HepG2 (cell line): ENCODE results near the gene CLASP1. TPM values are rescaled to one million over a fixed set of nuclear protein-coding genes. Genes with fewer than 3 reads are reported as not detected.

Source experiments
- ERF ChIP-seq: IDR thresholded peaks from 2 replicates; pipeline ENCODE4 v1.6.1; 2018; ENCODE audit warnings: missing biosample characterization, missing genetic modification reagents
- FOSL1 ChIP-seq: sonication (generic); formaldehyde crosslinking; IDR thresholded peaks from 2 replicates; pipeline ENCODE4 v1.9.0; 2021; ENCODE audit warnings: missing genetic modification reagents, borderline replicate concordance
- GZF1 ChIP-seq: sonication (generic); formaldehyde crosslinking; IDR thresholded peaks from 2 replicates; pipeline ENCODE4 v1.5.1; 2020; ENCODE audit warnings: mild to moderate bottlenecking, missing genetic modification reagents
- HNRNPH1 ChIP-seq: fragments of 200-400 bp; formaldehyde crosslinking; optimal IDR thresholded peaks from 2 replicates; pipeline ENCODE3; 2017; ENCODE audit warnings: mild to moderate bottlenecking, low read depth, low read length
- JARID2 ChIP-seq: sonication (generic); formaldehyde crosslinking; IDR thresholded peaks from 2 replicates; pipeline ENCODE4 v1.8.1; 2023; ENCODE audit warnings: missing genetic modification reagents, inconsistent platforms; ENCODE audit not compliant: insufficient replicate concordance
- NFE2 ChIP-seq: sonication (generic); formaldehyde crosslinking; IDR thresholded peaks from 2 replicates; pipeline ENCODE4 v1.4.0; 2020; ENCODE audit warnings: missing genetic modification reagents
- THYN1 ChIP-seq: sonication (generic); formaldehyde crosslinking; IDR thresholded peaks from 2 replicates; pipeline ENCODE4 v1.8.1; 2023; ENCODE audit warnings: low read depth, mild to moderate bottlenecking, moderate library complexity, missing genetic modification reagents, borderline replicate concordance
- ZEB1 ChIP-seq: IDR thresholded peaks from 2 replicates; pipeline ENCODE4 v1.6.1; 2012; ENCODE audit warnings: mild to moderate bottlenecking, low read depth, inconsistent platforms; ENCODE audit not compliant: insufficient replicate concordance
- ZNF136 ChIP-seq: sonication (generic); formaldehyde crosslinking; IDR thresholded peaks from 2 replicates; pipeline ENCODE4 v1.8.1; 2022; ENCODE audit warnings: low read depth, mild to moderate bottlenecking, moderate library complexity, missing genetic modification reagents
- ZNF446 ChIP-seq: sonication (generic); formaldehyde crosslinking; IDR thresholded peaks from 2 replicates; pipeline ENCODE4 v1.5.0; 2020; ENCODE audit warnings: mild to moderate bottlenecking, missing genetic modification reagents
- polyA plus RNA-seq, 8 experiments: library from polyadenylated mRNA; depleted of rRNA in 3 of 8; stranded (reverse) in 7 of 8; unstranded in 1 of 8; fragments of >200 nt; fragmentation: Illumina TruSeq in 4 of 8; extraction: Trizol in 4 of 8; gene quantifications; 2 replicates each; pipeline versions ENCODE4 v1.2.1 to v1.2.3, GENCODE V29; 2011 to 2016; ENCODE audit warnings: low read depth in 4 of 8, missing spikeins in 1 of 8, mixed read lengths in 1 of 8; ENCODE audit not compliant: insufficient read depth in 1 of 8
- total RNA-seq, 5 experiments: library from RNA; depleted of rRNA; stranded (reverse); fragments of >200 nt; fragmentation: Illumina TruSeq; extraction: Trizol; gene quantifications; 2 replicates each; pipeline ENCODE4 v1.2.3, GENCODE V29; 2016; ENCODE audit warnings: low read depth in 1 of 5
- TF ChIP-seq, protein P1 (sequence below): sonication (generic); formaldehyde crosslinking; IDR thresholded peaks from one replicate; pipeline ENCODE4 v1.5.1; 2020; ENCODE audit warnings: mild to moderate bottlenecking, missing genetic modification reagents; ENCODE audit errors: not compliant biosample characterization
- TF ChIP-seq, protein P2 (sequence below): sonication (generic); formaldehyde crosslinking; IDR thresholded peaks from 2 replicates; pipeline ENCODE4 v1.5.0; 2020; ENCODE audit warnings: mild to moderate bottlenecking, missing genetic modification reagents, borderline replicate concordance
- TF ChIP-seq, protein P3 (sequence below): sonication (generic); formaldehyde crosslinking; IDR thresholded peaks from 2 replicates; pipeline ENCODE4 v1.8.1; 2023; ENCODE audit warnings: mild to moderate bottlenecking, inconsistent platforms, moderate library complexity, missing genetic modification reagents, borderline replicate concordance
- TF ChIP-seq, protein P4 (sequence below): IDR thresholded peaks from 2 replicates; pipeline ENCODE4 v1.6.1; 2012; ENCODE audit warnings: inconsistent platforms

Gene CLASP1
- total and polyA plus RNA-seq, 2 of the 13 experiments (the other 11 are each of a cell fraction or from before 2014, with no cell fraction given): 11.7 to 47.9 TPM

DNA sequence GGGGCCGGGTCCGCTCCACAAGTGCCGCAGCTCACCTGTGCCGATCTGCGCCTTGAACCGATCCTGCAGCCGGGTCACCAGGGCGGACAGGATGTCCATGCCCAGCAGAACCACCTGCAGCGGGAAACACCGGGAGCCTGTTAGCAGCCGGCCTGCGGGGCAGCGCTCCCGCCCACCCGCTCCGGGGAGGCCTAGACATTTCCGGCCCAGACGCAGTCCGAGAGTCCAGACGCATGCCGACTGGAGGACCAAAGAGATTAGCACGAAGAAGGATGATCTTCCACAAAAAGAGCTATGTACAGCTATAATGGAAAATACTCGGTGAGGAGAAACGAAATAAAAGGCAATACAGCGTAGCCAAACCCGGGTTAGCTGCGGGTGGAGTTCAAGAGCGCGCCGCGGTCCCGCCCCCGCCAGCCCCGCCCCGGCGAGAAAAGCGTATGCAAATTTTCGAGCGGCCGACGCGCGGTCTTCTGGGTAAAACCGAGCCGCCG is 119.0 kb downstream of the CLASP1 start (continued):
- TF ChIP-seq, protein P1, sequence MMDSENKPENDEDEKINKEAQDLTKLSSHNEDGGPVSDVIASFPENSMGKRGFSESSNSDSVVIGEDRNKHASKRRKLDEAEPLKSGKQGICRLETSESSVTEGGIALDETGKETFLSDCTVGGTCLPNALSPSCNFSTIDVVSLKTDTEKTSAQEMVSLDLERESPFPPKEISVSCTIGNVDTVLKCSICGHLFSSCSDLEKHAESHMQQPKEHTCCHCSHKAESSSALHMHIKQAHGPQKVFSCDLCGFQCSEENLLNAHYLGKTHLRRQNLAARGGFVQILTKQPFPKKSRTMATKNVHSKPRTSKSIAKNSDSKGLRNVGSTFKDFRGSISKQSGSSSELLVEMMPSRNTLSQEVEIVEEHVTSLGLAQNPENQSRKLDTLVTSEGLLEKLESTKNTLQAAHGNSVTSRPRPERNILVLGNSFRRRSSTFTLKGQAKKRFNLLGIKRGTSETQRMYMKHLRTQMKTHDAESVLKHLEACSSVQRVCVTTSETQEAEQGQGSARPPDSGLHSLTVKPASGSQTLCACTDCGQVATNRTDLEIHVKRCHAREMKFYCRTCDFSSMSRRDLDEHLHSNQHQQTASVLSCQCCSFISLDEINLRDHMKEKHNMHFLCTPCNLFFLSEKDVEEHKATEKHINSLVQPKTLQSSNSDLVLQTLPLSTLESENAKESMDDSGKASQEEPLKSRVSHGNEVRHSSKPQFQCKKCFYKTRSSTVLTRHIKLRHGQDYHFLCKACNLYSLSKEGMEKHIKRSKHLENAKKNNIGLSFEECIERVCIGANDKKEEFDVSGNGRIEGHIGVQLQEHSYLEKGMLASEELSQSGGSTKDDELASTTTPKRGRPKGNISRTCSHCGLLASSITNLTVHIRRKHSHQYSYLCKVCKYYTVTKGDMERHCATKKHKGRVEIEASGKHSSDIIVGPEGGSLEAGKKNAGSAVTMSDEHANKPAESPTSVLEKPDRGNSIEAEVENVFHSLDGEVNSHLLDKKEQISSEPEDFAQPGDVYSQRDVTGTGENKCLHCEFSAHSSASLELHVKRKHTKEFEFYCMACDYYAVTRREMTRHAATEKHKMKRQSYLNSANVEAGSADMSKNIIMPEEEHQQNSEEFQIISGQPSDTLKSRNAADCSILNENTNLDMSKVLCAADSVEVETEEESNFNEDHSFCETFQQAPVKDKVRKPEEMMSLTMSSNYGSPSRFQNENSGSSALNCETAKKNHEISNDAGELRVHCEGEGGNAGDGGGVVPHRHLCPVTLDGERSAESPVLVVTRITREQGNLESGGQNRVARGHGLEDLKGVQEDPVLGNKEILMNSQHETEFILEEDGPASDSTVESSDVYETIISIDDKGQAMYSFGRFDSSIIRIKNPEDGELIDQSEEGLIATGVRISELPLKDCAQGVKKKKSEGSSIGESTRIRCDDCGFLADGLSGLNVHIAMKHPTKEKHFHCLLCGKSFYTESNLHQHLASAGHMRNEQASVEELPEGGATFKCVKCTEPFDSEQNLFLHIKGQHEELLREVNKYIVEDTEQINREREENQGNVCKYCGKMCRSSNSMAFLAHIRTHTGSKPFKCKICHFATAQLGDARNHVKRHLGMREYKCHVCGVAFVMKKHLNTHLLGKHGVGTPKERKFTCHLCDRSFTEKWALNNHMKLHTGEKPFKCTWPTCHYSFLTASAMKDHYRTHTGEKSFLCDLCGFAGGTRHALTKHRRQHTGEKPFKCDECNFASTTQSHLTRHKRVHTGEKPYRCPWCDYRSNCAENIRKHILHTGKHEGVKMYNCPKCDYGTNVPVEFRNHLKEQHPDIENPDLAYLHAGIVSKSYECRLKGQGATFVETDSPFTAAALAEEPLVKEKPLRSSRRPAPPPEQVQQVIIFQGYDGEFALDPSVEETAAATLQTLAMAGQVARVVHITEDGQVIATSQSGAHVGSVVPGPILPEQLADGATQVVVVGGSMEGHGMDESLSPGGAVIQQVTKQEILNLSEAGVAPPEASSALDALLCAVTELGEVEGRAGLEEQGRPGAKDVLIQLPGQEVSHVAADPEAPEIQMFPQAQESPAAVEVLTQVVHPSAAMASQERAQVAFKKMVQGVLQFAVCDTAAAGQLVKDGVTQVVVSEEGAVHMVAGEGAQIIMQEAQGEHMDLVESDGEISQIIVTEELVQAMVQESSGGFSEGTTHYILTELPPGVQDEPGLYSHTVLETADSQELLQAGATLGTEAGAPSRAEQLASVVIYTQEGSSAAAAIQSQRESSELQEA (CRISPR knock-in tag): peak; percentile 60
- TF ChIP-seq, protein P2, sequence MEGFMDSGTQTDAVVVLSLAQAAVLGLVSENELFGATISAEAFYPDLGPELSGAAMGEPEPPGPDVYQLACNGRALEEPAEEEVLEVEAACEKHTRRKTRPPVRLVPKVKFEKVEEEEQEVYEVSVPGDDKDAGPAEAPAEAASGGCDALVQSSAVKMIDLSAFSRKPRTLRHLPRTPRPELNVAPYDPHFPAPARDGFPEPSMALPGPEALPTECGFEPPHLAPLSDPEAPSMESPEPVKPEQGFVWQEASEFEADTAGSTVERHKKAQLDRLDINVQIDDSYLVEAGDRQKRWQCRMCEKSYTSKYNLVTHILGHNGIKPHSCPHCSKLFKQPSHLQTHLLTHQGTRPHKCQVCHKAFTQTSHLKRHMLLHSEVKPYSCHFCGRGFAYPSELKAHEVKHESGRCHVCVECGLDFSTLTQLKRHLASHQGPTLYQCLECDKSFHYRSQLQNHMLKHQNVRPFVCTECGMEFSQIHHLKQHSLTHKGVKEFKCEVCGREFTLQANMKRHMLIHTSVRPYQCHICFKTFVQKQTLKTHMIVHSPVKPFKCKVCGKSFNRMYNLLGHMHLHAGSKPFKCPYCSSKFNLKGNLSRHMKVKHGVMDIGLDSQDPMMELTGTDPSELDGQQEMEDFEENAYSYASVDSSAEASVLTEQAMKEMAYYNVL (CRISPR knock-in tag): no peak
- TF ChIP-seq GZF1 (CRISPR knock-in tag): no peak
- TF ChIP-seq ZEB1: no peak
- TF ChIP-seq, protein P3, sequence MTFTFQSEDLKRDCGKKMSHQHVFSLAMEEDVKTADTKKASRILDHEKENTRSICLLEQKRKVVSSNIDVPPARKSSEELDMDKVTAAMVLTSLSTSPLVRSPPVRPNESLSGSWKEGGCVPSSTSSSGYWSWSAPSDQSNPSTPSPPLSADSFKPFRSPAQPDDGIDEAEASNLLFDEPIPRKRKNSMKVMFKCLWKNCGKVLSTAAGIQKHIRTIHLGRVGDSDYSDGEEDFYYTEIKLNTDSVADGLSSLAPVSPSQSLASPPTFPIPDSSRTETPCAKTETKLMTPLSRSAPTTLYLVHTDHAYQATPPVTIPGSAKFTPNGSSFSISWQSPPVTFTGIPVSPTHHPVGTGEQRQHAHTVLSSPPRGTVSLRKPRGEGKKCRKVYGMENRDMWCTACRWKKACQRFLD (CRISPR knock-in tag): no peak
- no peak for TF ChIP-seq ZNF446
- TF ChIP-seq NFE2: no peak
- TF ChIP-seq ZNF136 (CRISPR knock-in tag): no peak
- TF ChIP-seq FOSL1 (CRISPR knock-in tag): no peak
- no peak for TF ChIP-seq JARID2 (CRISPR knock-in tag)
- no peak; the same call in 1 of the 2 replicates for TF ChIP-seq ERF (CRISPR knock-in tag)
- no peak for TF ChIP-seq THYN1 (CRISPR knock-in tag)
- TF ChIP-seq, protein P4, sequence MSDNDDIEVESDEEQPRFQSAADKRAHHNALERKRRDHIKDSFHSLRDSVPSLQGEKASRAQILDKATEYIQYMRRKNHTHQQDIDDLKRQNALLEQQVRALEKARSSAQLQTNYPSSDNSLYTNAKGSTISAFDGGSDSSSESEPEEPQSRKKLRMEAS: peak; percentile 58; the same call in 1 of the 2 replicates
- TF ChIP-seq HNRNPH1: peak; percentile 88
